ENCODE results near the gene KDM4B.
"Not testable (repeated sequence)": the region's sequence is repeated elsewhere in the genome, so short reads cannot be mapped to it uniquely, and the experiment has no call there.

The KDM4B gene

DNA sequence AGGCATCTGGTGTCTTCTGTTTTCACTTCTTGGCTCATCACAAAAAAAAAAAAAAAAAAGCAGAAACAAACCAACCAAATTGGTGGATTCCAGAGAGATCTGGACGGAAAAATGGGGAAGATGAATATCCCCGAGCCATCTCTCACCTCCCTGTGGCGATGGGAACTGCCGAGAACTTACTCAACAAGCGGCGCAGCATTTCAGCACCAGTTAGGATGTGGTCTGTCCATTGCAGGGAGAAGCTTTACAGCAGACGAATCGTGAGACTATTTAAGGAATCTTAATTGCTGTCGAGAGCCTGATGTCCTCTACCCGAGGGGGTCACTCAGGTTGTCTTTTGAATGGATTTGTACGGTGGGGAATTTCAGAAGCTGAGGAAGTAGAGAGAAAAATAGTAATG is 17.3 kb upstream of the KDM4B start:
- no peak overlapping the region for H3K4me3 ChIP-seq (ENCODE audit: low read depth, low read length)
- CTCF ChIA-PET = interaction anchor here (1.4 kb wide), 2 partner anchors 12 to 97 kb away, joined by 4 read pairs; no protein-coding TSS in a partner anchor
- POLR2A ChIA-PET = no interaction called here
- TF ChIP-seq, protein P1, sequence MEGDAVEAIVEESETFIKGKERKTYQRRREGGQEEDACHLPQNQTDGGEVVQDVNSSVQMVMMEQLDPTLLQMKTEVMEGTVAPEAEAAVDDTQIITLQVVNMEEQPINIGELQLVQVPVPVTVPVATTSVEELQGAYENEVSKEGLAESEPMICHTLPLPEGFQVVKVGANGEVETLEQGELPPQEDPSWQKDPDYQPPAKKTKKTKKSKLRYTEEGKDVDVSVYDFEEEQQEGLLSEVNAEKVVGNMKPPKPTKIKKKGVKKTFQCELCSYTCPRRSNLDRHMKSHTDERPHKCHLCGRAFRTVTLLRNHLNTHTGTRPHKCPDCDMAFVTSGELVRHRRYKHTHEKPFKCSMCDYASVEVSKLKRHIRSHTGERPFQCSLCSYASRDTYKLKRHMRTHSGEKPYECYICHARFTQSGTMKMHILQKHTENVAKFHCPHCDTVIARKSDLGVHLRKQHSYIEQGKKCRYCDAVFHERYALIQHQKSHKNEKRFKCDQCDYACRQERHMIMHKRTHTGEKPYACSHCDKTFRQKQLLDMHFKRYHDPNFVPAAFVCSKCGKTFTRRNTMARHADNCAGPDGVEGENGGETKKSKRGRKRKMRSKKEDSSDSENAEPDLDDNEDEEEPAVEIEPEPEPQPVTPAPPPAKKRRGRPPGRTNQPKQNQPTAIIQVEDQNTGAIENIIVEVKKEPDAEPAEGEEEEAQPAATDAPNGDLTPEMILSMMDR (IDR thresholded peaks at IDR 0.05; ENCODE audit: insufficient read depth, low read length, missing control alignments) = no peak
- no peak for DNase-seq (ENCODE audit: low read depth, low spot score)

DNA sequence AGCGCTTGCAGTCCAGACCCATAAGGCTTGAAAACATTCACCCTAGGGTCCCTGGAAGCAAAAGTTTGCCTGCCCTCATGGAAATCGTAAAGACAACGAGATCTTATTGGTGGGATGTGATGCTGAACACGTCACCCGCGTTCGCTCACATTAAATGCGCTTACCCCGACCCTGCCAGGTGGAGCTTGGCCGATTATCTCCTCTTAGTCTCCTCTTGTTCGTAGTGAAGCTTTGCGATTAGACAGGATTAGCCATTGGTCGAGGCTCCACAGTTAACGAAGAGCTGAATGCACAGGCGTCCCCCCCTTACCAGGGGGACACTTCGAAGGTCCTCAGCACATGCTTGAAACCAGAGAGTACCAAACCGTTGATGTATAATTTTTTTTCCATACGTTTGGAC is 16.0 kb upstream of the KDM4B start:
- CTCF ChIA-PET = interaction anchor here (0.6 to 1.7 kb wide), 4 partner anchors 12 to 143 kb away, joined by 3 to 6 read pairs (median 4); no protein-coding TSS in a partner anchor
- TF ChIP-seq, protein P1 (IDR thresholded peaks at IDR 0.05; ENCODE audit: insufficient read depth, low read length, missing control alignments) = no peak
- no peak overlapping the region for H3K4me3 ChIP-seq (ENCODE audit: low read depth, low read length)
- no peak for DNase-seq (ENCODE audit: low read depth, low spot score)
- POLR2A ChIA-PET = no interaction called here

DNA sequence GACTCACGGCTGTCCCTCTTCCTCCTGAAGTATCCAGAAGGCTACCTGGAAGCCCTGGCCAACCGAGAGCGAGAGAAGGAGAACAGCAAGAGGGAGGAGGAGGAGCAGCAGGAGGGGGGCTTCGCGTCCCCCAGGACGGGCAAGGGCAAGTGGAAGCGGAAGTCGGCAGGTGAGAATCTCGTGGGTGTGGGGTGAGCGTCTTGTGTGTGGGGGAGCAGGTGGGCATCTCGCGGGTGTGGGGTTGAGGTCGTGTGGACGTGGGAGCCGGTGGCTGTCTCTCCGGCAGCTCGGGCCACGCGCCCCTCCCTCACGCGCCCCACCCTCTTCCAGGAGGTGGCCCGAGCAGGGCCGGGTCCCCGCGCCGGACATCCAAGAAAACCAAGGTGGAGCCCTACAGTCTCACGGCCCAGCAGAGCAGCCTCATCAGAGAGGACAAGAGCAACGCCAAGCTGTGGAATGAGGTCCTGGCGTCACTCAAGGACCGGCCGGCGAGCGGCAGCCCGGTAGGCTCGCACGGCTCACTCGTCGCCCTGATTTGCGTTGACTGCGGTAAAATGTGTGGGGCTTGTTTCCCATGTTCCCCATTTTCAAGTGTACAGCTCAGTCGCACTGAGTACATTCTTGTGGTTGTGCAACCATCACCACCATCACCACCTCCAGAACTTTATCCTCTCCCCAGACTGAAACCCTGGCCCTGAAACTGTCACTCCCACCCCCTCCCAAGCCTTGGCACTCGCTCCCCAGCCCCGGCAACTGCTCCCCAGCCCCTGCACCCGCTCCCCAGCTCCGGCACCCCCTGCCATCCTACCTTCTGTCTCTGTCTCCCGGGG is 14.4 kb upstream of the KDM4B start:
- CTCF ChIA-PET = interaction anchor here (2.1 kb wide), 1 partner anchor 77 kb away, joined by 8 read pairs; no protein-coding TSS in a partner anchor
- H3K4me3 ChIP-seq (ENCODE audit: low read depth, low read length); DNase-seq (ENCODE audit: low read depth, low spot score); POLR2A ChIA-PET: not testable (repeated sequence)

DNA sequence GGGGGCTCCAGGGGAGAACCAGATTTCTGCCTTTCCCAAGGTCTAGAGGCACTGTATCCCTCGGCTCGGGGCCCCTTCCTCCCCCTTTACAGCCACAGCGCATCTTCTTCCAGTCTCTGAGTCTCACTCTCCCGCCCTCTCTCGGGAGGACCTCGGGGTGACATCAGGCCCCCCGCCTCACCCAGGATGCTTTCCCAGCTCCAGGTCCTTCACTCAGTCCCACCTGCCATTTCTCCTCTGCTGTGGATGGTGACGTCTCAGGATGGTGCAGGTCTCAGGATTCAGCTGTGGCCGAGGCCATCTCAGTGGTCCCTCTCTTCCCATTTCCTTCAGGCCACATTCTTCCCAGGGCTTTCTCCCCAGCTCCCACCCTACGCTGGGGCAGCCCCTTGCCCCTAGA is 13.6 kb upstream of the KDM4B start:
- H3K4me3 ChIP-seq (ENCODE audit: low read depth, low read length) = no peak overlapping the region
- CTCF ChIA-PET = interaction anchor here (1.1 to 2.1 kb wide), 2 partner anchors 76 to 146 kb away, joined by 3 to 8 read pairs; no protein-coding TSS in a partner anchor
- DNase-seq (ENCODE audit: low read depth, low spot score) = no peak
- TF ChIP-seq, protein P1 (IDR thresholded peaks at IDR 0.05; ENCODE audit: insufficient read depth, low read length, missing control alignments) = no peak
- POLR2A ChIA-PET = no interaction called here

DNA sequence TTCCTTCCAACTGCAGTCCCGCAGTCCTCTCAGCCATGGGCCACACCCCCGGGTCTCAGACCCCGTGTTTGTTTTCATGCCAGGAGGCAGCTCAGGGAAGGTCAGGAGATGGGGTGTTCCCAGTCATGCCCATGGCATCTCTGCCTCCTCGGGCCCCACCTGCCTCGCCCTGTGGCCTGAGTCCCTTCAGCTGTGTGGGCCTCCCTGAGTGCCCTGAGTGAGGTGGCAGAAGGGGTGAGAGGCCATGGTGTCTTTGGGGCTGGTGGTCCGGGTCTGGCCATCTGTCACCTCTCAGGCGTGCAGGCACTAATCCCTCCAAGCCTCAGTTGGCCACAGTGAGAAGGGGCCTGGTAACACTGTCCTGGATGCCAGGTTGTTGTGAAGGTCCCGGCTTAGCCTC is 10.9 kb upstream of the KDM4B start:
- CTCF ChIA-PET = interaction anchor here (0.6 to 0.7 kb wide), 2 partner anchors 15 to 27 kb away, joined by 3 read pairs; no protein-coding TSS in a partner anchor
- DNase-seq (ENCODE audit: low read depth, low spot score) = no peak
- H3K4me3 ChIP-seq (ENCODE audit: low read depth, low read length) = no peak overlapping the region
- POLR2A ChIA-PET = no interaction called here
- TF ChIP-seq, protein P1 (IDR thresholded peaks at IDR 0.05; ENCODE audit: insufficient read depth, low read length, missing control alignments) = no peak

DNA sequence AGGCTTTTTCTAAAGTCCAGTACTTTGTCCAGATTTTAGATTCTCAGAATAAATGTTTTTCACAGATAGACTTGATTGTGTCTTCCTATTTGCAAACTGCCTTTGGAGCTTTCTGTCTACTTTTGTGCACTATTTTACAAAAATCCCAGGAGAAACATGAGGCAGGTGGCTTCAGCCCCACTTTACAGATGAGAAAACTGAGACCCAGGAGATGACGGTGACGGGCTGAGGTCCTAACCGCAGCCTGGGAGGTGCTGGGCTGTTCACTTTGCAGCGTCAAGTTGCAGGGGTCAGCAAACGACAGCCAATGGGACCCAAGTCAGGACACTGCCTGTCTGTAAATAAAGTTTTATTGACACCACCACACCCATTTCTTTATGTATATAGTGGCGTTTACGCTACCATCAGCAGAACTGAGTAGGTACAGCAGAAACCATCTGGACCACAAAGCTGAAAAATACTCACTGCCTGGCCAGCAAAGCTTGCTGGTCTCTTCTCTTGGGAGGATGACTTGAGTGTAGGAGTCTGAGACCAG is 6.8 kb upstream of the KDM4B start:
- DNase-seq (ENCODE audit: low read depth, low spot score) = no peak
- CTCF ChIA-PET = interaction anchor here (1.5 kb wide), 1 partner anchor 69 kb away, joined by 6 read pairs; no protein-coding TSS in a partner anchor
- POLR2A ChIA-PET = no interaction called here
- TF ChIP-seq, protein P1 (IDR thresholded peaks at IDR 0.05; ENCODE audit: insufficient read depth, low read length, missing control alignments) = no peak
- H3K4me3 ChIP-seq (ENCODE audit: low read depth, low read length) = no peak overlapping the region

Data from AG04449 (cell line).